ENCODE data around the gene NPAS3.

DNA sequence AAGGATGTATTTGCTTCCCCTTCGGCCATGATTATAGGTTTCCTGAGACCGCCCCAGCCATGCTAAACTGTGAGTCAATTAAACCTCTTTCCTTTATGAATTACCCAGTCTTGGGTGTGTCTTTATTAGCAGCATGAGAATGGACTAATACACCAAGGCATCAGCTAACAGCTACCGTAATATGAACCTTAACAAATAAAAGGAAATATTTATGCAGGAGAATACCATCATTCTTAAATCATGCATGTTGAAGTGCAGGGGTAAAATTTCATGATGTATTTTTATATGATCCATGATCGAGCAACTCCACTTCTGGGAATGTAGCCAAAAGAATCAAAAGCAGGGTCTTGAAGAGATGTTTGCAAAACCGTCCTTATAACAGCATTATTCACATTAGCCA is 379.0 kb downstream of the NPAS3 start:
- TF ChIP-seq, protein P1, sequence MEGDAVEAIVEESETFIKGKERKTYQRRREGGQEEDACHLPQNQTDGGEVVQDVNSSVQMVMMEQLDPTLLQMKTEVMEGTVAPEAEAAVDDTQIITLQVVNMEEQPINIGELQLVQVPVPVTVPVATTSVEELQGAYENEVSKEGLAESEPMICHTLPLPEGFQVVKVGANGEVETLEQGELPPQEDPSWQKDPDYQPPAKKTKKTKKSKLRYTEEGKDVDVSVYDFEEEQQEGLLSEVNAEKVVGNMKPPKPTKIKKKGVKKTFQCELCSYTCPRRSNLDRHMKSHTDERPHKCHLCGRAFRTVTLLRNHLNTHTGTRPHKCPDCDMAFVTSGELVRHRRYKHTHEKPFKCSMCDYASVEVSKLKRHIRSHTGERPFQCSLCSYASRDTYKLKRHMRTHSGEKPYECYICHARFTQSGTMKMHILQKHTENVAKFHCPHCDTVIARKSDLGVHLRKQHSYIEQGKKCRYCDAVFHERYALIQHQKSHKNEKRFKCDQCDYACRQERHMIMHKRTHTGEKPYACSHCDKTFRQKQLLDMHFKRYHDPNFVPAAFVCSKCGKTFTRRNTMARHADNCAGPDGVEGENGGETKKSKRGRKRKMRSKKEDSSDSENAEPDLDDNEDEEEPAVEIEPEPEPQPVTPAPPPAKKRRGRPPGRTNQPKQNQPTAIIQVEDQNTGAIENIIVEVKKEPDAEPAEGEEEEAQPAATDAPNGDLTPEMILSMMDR (IDR thresholded peaks at IDR 0.05) = no peak
- no peak for TF ChIP-seq POLR2A (IDR thresholded peaks at IDR 0.05)
